Smooth muscle cell (in vitro differentiated cells): Measurements from ENCODE around the gene TNS3. TPM values are rescaled to one million over a fixed set of nuclear protein-coding genes. Genes with fewer than 3 reads are reported as not detected.

ENCODE experiments used
- DNase-seq: peaks from one replicate; lab custom pipeline; 2025; ENCODE audit not compliant: unreplicated experiment; lab: John Stamatoyannopoulos, UW
- H2AFZ ChIP-seq: fragments of 200-600 bp; sonication (generic); 2 replicates; pipeline ENCODE4 v1.6.0; 2016; ENCODE audit warnings: antibody characterized with exemption, low read depth, mild to moderate bottlenecking
- H3F3A ChIP-seq: fragments of 200-600 bp; sonication (generic); 2 replicates; pipeline ENCODE4 v1.6.0; 2017; ENCODE audit warnings: antibody characterized with exemption, low read depth
- H3K27ac ChIP-seq: fragments of 200-600 bp; sonication (generic); 2 replicates; pipeline ENCODE4 v1.5.1; 2016; ENCODE audit warnings: low read depth, mild to moderate bottlenecking
- H3K27me3 ChIP-seq: fragments of 200-600 bp; sonication (generic); 2 replicates; pipeline ENCODE4 v1.6.1; 2016; ENCODE audit warnings: low read depth, mild to moderate bottlenecking
- H3K36me3 ChIP-seq: fragments of 200-600 bp; sonication (generic); 2 replicates; pipeline ENCODE4 v1.5.1; 2016; ENCODE audit warnings: low read depth
- H3K4me1 ChIP-seq: fragments of 200-600 bp; sonication (generic); 2 replicates; pipeline ENCODE4 v1.5.1; 2016; ENCODE audit warnings: low read depth
- H3K4me2 ChIP-seq: fragments of 200-600 bp; sonication (generic); 2 replicates; pipeline ENCODE4 v1.6.0; 2016; ENCODE audit warnings: mild to moderate bottlenecking
- H3K4me3 ChIP-seq: fragments of 200-600 bp; sonication (generic); 2 replicates; pipeline ENCODE4 v1.5.1; 2016; ENCODE audit warnings: mild to moderate bottlenecking
- H3K79me2 ChIP-seq: fragments of 200-600 bp; sonication (generic); 2 replicates; pipeline ENCODE4 v1.6.0; 2016; ENCODE audit warnings: low read depth, mild to moderate bottlenecking
- H3K9ac ChIP-seq: fragments of 200-600 bp; sonication (generic); 2 replicates; pipeline ENCODE4 v1.6.0; 2016; ENCODE audit warnings: low read depth
- H3K9me3 ChIP-seq: fragments of 200-600 bp; sonication (generic); replicated peaks from 2 replicates; pipeline ENCODE4 v1.5.1; 2016; ENCODE audit warnings: low read depth
- H4K20me1 ChIP-seq: fragments of 200-600 bp; sonication (generic); 2 replicates; pipeline ENCODE4 v1.6.0; 2016; ENCODE audit warnings: low read depth
- WGBS: methylation state at CpG from one replicate; pipeline ENCODE4 v1.1.7; 2016; ENCODE audit warnings: low lambda C conversion rate; 5-methylcytosine and 5-hydroxymethylcytosine counted together
- polyA plus RNA-seq: library from polyadenylated mRNA; unstranded; fragments of >200 nt; fragmentation: Nextera tagmentation; extraction: Ambion mirVana; gene quantifications from 2 replicates; pipeline ENCODE4 v1.2.1, GENCODE V29; 2016
- total RNA-seq: library from RNA; depleted of rRNA; stranded (reverse); fragments of >200 nt; gene quantifications from 2 replicates; pipeline ENCODE4 v1.2.3, GENCODE V29; 2014
- TF ChIP-seq, protein P1 (sequence below): fragments of 200-600 bp; sonication (generic); IDR thresholded peaks from 2 replicates; pipeline ENCODE4 v1.5.1; 2017; ENCODE audit warnings: borderline replicate concordance, mild to moderate bottlenecking, antibody characterized with exemption; ENCODE audit not compliant: insufficient read depth, poor library complexity, severe bottlenecking

TNS3 gene
- total and polyA plus RNA-seq, 2 experiments from 2014 or later = 32.6 to 50.5 TPM

DNA sequence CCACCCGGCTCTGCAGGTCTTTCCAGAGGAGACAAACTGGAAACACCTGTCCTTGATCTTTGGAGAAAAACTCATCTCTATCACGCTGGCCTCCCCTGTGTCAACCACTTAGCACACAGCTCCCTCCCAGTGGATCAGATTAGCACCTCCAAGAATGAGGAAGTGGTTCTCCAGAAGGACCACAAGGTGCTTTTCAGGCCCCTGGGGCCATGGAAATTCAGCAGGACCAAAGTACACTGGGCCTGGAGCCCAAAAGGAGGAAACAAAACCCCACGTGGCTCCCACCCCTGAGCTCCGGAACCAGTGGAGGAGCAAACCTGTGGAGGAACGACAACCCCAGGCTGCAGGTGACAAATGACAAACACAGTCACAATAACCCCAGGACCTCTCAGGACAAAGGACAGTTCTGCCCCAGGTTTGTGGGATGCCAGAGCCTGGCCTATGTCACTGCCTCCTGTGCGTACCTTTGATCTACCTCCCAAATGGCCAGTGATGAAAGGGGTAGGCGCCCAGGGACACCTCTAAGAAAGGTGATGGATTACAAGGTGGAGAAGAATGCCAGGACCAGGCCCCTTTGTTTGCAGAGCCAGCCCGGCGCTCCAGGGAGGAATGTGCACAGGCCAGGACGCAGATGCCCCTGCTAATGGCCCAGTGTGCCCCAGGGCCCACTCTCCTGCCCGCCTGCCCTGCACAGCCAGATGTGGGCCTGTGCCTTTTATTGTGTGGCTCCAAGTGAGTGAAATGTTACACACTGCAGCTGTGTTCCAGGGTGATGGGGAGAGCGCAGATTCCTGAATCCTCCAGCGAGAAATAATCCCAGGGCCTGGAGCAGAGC is 5.7 kb downstream of the TNS3 start:
- no peak for DNase-seq
- H3K4me1 ChIP-seq = peaks cover 35% of the 10 kb centered on the region
- no peaks in the 10 kb centered on the region for H3K9me3 ChIP-seq
- TF ChIP-seq, protein P1, sequence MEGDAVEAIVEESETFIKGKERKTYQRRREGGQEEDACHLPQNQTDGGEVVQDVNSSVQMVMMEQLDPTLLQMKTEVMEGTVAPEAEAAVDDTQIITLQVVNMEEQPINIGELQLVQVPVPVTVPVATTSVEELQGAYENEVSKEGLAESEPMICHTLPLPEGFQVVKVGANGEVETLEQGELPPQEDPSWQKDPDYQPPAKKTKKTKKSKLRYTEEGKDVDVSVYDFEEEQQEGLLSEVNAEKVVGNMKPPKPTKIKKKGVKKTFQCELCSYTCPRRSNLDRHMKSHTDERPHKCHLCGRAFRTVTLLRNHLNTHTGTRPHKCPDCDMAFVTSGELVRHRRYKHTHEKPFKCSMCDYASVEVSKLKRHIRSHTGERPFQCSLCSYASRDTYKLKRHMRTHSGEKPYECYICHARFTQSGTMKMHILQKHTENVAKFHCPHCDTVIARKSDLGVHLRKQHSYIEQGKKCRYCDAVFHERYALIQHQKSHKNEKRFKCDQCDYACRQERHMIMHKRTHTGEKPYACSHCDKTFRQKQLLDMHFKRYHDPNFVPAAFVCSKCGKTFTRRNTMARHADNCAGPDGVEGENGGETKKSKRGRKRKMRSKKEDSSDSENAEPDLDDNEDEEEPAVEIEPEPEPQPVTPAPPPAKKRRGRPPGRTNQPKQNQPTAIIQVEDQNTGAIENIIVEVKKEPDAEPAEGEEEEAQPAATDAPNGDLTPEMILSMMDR = no peak
- peaks cover 65% of the 10 kb centered on the region for H3K79me2 ChIP-seq
- peak overlapping the region; percentile 41 for H3K9ac ChIP-seq
- no peaks in the 10 kb centered on the region for H3K27me3 ChIP-seq
- H2AFZ ChIP-seq = no peak overlapping the region
- no peaks in the 10 kb centered on the region for H3K36me3 ChIP-seq
- 49% methylated on average over 13 of the region's 13 CpGs for WGBS
- H3K4me2 ChIP-seq = peak overlapping the region; percentile 62
- no peak overlapping the region for H3K4me3 ChIP-seq
- H4K20me1 ChIP-seq = no peaks in the 10 kb centered on the region
- H3F3A ChIP-seq = peaks cover 68% of the 10 kb centered on the region
- peak overlapping the region; percentile 79 for H3K27ac ChIP-seq

DNA sequence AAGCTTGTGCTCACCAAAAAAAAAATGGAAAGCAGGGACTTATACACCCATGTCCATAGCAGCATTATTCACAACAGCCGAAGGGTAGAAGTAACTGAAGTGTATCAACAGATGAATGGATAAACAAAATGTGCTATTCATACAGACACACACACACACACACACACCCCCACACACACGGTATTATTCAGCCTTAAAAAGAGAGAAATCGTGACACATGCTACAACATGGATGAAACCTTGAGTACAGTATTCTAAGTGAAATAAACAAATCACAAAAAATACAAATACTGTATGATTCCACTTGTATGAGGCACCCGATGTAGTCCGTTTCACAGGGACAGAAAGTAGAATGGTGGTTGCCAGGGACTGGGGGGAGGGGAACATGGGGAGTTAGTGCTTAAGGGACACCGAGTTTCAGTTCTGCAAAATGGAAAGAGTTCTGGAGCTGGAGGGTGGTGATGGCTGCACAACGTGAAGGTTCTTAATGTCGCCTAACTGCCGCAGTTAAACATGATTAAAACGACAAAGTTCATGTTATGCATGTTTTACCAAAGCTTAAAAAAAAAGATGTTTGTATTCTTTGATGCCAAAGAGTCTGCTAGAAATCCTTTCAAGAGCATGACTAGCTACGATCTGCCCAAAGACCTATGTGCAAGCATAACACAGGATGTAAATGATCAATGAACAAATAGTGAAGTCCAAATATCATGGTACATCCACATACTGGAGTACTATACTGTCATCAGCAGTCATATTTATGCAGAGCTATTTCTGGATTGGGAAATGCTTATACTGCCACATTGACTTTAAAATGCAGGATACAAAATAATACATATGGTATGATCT is 7.2 kb downstream of the TNS3 start:
- Histone ChIP-seq H3K4me3 (peak overlapping the region; percentile 2), H3K27me3 (no peaks in the 10 kb centered on the region), H3K9me3 (no peaks in the 10 kb centered on the region), H3K4me1 (peaks cover 26% of the 10 kb centered on the region), H3K4me2 (peak overlapping the region; percentile 80), H3K79me2 (peaks cover 63% of the 10 kb centered on the region), H2AFZ (no peak overlapping the region), H3K9ac (no peak overlapping the region), H3K27ac (peak overlapping the region; percentile 68), H4K20me1 (no peaks in the 10 kb centered on the region), H3F3A (peaks cover 65% of the 10 kb centered on the region), H3K36me3 (no peaks in the 10 kb centered on the region)
- TF ChIP-seq, protein P1 = no peak
- no peak for DNase-seq
- 68% methylated on average over 11 of the region's 11 CpGs for WGBS

DNA sequence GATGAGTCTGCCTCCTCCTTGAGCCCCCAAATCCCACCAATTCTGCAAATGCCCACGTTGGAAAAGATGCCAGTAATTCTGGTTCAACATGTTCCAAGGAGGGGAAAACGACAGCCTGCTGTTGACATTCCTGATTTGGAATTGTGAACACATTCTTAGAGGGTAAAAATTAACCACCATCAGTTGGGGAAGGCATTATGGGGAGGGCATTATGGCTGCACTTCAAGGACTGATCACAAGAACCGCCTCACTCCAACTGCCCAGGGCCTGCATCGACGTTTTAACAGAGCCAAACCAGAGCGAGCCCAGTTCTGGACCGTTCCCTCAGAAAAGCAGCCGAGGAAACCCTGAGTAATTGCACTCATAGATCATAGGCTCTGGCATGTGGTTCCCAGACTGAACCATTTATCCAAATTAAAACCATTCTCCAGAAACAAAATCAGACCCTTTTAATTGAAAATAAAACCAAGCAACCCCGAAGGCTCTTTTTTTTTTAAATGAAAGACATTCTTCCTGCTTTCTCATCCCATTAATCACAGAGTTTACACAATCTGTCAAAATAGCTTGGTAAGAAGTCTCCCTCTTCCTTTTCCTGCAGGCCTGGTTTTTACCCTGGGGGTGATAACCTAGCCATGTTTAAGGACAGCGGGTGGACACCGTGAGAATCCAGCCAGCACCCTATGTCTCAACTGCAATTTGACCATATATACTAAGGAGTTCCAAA is 8.0 kb downstream of the TNS3 start:
- Histone ChIP-seq H2AFZ (no peak overlapping the region), H3K4me1 (peaks cover 26% of the 10 kb centered on the region), H3K4me2 (peak overlapping the region; percentile 80), H3K27me3 (no peaks in the 10 kb centered on the region), H3K9ac (no peak overlapping the region), H3K4me3 (peak overlapping the region; percentile 2), H3K27ac (peak overlapping the region; percentile 68), H3K79me2 (peaks cover 66% of the 10 kb centered on the region), H3F3A (peaks cover 57% of the 10 kb centered on the region), H4K20me1 (no peaks in the 10 kb centered on the region), H3K36me3 (no peaks in the 10 kb centered on the region), H3K9me3 (no peaks in the 10 kb centered on the region)
- TF ChIP-seq, protein P1 = no peak
- DNase-seq = no peak
- WGBS = 3% methylated on average over 11 of the region's 11 CpGs
